Prostate gland (tissue), 2 donors: ENCODE data around the gene PDXDC1.
"Not testable (repeated sequence)": the region's sequence is repeated elsewhere in the genome, so short reads cannot be mapped to it uniquely, and the experiment has no call there.

Experiments used
- CTCF ChIP-seq, 4 experiments: fragments of 200-600 bp in 2 of 4; fragments of 450-650 bp in 2 of 4; sonication (generic) in 2 of 4; IDR thresholded peaks; 1 replicate in 3 of 4; 2 replicates in 1 of 4; pipeline ENCODE4 v1.5.1; 2016 to 2019; ENCODE audit warnings: antibody characterized with exemption in 4 of 4, mild to moderate bottlenecking in 2 of 4, moderate library complexity in 2 of 4
- POLR2A ChIP-seq: fragments of 450-650 bp; IDR thresholded peaks from one replicate; pipeline ENCODE4 v1.6.1; 2016; ENCODE audit warnings: antibody characterized with exemption, mild to moderate bottlenecking
- POLR2AphosphoS5 ChIP-seq: sonication (generic); formaldehyde crosslinking; IDR thresholded peaks from one replicate; pipeline ENCODE4 v1.6.1; 2017; ENCODE audit warnings: antibody characterized with exemption

- not testable (repeated sequence) for TF ChIP-seq POLR2AphosphoS5; CTCF (IDR thresholded peaks at IDR 0.05); POLR2A
Measured at GRCh38 chr16:14998300-14998699, 23.5 kb downstream of the PDXDC1 start.
